Psoas muscle (tissue), 8 donors: Measurements from ENCODE around the gene ARHGEF12. TPM values are rescaled to one million over a fixed set of nuclear protein-coding genes. Genes with fewer than 3 reads are reported as not detected.

Experiments used
- ATAC-seq, 4 donors: fragments of 200-7000 bp; cut with Tn5 transposase; one replicate each; pipeline ENCODE4 v1.9.1; 2020; ENCODE audit warnings: moderate library complexity in 3 of 4, mild to moderate bottlenecking in 2 of 4
- DNase-seq, 2 donors: peaks; one replicate each; pipeline ENCODE4 v3.0.0-alpha.2; 2020
- H3K27ac ChIP-seq: fragments of 200-600 bp; one replicate; pipeline ENCODE4 v1.8.0; 2022
- H3K27me3 ChIP-seq, 3 donors: fragments of 200-600 bp in 1 of 3; one replicate each; pipeline versions ENCODE4 v1.6.1 to v1.8.0; 2013 to 2022; ENCODE audit warnings: low read length in 2 of 3, mild to moderate bottlenecking in 2 of 3, moderate library complexity in 1 of 3; ENCODE audit not compliant: insufficient read depth in 3 of 3
- H3K36me3 ChIP-seq, 2 donors: fragments of 200-600 bp in 1 of 2; one replicate each; pipeline versions ENCODE4 v1.6.1 to v1.8.0; 2013 to 2022; ENCODE audit warnings: low read depth in 1 of 2, mild to moderate bottlenecking in 1 of 2, moderate library complexity in 1 of 2; ENCODE audit not compliant: insufficient read depth in 1 of 2
- H3K4me1 ChIP-seq: fragments of 200-600 bp; one replicate; pipeline ENCODE4 v1.8.0; 2022
- H3K4me3 ChIP-seq: fragments of 200-600 bp; one replicate; pipeline ENCODE4 v1.8.0; 2022; ENCODE audit warnings: mild to moderate bottlenecking
- H3K9me3 ChIP-seq: fragments of 200-600 bp; one replicate; pipeline ENCODE4 v1.8.0; 2022
- WGBS, 3 donors: extraction: QIAGEN DNeasy Blood & Tissue Kit; methylation state at CpG; one replicate each; pipeline versions ENCODE4 v1.1.6 to v1.1.7; 2013; 5-methylcytosine and 5-hydroxymethylcytosine counted together
- intact Hi-C, 2 donors: fragments of 100-400 bp; cut with DNase I; formaldehyde crosslinking; loops; one replicate each; pipeline versions ENCODE4 v1.11.0 to v1.14.2; 2022
- polyA plus RNA-seq, 3 donors: library from polyadenylated mRNA; stranded (reverse); fragments of 200-250 nt; gene quantifications; one replicate each; pipeline ENCODE4 v1.2.3, GENCODE V29; 2013
- total RNA-seq, 4 donors: library from RNA; stranded (reverse); fragmentation: NEBNext Ultra II Directional in 2 of 4; extraction: Animal tissue kit (Norgen Biotek cat#: 25700) in 2 of 4; gene quantifications; one replicate each; pipeline versions ENCODE4 v1.2.1 to v1.2.4, GENCODE V29; 2021 to 2023
- TF ChIP-seq, protein P1 (sequence below): fragments of 200-600 bp; IDR thresholded peaks from one replicate; pipeline ENCODE4 v1.8.0; 2022; ENCODE audit warnings: antibody characterized with exemption
- donor health status: healthy with polysubstance abuse.
- donor health status: DM: no; HTN: no; CAD: no; lungs with moderate emphysema.
- donor health status: Bipolar disorder and iron deficiency.
- donor health status: healthy.
- donor health status: DM: yes; HTN: yes; CAD: no.
- donor health status: DM: no; HTN: no; CAD: no.
- donor health status: DM: no; HTN: no; CAD: no.
- donor health status: DM: yes; HTN: yes; CAD: no.

Gene ARHGEF12
- total and polyA plus RNA-seq, 7 donors: 14.8 to 102 (median 45.6) TPM

DNA sequence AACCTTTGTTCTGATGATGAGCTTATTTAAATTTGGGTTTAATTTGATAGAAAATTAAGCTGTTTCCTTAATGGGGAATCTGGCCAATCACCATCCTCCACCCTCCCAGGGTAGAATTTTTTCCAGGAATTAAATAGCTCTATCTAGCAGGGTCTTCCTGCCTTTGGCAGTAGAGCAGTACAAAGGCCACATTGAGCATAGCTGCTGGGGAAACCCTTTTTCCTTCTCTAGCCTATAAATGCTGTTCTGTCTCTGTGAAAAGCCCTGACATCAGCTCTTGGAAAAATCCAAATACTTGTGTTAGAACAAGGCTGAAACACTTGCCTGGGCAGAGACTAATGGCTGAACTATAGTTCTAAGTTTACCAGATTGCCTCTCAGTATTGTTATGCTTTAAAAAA is 55.1 kb downstream of the ARHGEF12 start:
- peaks cover 57% of the 10 kb centered on the region for H3K4me1 ChIP-seq
- TF ChIP-seq, protein P1, sequence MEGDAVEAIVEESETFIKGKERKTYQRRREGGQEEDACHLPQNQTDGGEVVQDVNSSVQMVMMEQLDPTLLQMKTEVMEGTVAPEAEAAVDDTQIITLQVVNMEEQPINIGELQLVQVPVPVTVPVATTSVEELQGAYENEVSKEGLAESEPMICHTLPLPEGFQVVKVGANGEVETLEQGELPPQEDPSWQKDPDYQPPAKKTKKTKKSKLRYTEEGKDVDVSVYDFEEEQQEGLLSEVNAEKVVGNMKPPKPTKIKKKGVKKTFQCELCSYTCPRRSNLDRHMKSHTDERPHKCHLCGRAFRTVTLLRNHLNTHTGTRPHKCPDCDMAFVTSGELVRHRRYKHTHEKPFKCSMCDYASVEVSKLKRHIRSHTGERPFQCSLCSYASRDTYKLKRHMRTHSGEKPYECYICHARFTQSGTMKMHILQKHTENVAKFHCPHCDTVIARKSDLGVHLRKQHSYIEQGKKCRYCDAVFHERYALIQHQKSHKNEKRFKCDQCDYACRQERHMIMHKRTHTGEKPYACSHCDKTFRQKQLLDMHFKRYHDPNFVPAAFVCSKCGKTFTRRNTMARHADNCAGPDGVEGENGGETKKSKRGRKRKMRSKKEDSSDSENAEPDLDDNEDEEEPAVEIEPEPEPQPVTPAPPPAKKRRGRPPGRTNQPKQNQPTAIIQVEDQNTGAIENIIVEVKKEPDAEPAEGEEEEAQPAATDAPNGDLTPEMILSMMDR: no peak
- ATAC-seq (peak in 3 of 4 donors; percentile 20 to 22 (median 21)), DNase-seq (no peak)
- no peaks in the 10 kb centered on the region for H3K9me3 ChIP-seq
- no peaks in the 10 kb centered on the region for H3K27me3 ChIP-seq
- peak overlapping the region; percentile 66 for H3K27ac ChIP-seq
- intact Hi-C loops: no loop called here
- no peaks in the 10 kb centered on the region for H3K36me3 ChIP-seq
- peak overlapping the region; percentile 32 for H3K4me3 ChIP-seq

DNA sequence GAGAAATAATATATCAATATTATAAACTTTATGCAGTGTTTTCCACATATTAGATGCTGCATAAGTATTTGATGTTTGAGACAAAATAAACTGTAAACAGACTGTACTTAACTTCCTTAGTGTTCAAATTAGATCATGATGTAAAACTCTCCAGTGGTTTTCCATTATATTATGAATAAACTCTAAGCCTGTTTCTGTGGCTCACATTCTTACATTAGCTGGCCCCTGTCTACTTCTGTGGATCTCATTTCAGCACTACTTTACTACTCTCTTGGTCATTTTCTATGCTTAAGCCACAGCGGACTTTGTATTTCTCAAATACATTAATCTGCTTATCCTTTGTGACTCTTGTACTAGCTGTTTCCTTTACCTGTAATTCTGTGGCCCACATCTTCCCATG is 55.6 kb downstream of the ARHGEF12 start:
- Histone ChIP-seq H3K4me3 (peak overlapping the region; percentile 32), H3K27me3 (no peaks in the 10 kb centered on the region), H3K9me3 (no peaks in the 10 kb centered on the region), H3K4me1 (peaks cover 56% of the 10 kb centered on the region), H3K36me3 (no peaks in the 10 kb centered on the region), H3K27ac (peak overlapping the region; percentile 66)
- ATAC-seq: peak in 3 of 4 donors; percentile 36 to 57 (median 45)
- DNase-seq: no peak
- 38 to 70% (median 51%) methylated on average over 1 of the region's 1 CpG for WGBS, 3 donors
- intact Hi-C loops: no loop called here
- TF ChIP-seq, protein P1: no peak

DNA sequence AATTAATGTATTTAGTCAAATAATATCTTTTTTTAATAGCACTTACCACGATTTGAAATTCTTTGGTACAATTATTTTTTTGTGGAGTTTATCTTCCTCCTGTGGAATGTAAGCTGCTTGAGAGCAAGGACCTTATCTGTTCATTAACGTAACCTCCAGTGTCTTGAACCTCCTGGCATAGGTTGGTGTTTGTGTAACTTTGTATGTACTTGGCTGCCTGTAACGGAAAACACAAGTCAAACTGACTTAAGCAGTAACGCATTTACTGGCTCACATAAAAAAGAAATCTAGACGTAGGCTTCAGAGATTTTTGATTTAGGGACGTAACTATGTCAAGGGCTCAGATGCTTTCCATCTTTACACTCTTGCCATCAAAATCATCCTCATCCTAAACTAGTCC is 56.1 kb downstream of the ARHGEF12 start:
- Histone ChIP-seq H3K4me1 (peaks cover 56% of the 10 kb centered on the region), H3K9me3 (no peaks in the 10 kb centered on the region), H3K36me3 (no peaks in the 10 kb centered on the region), H3K27me3 (no peaks in the 10 kb centered on the region), H3K27ac (peak overlapping the region; percentile 66), H3K4me3 (peak overlapping the region; percentile 32)
- TF ChIP-seq, protein P1: no peak
- intact Hi-C loops: no loop called here
- DNase-seq (no peak), ATAC-seq (peak; percentile 53 to 83 (median 65))
- WGBS, 3 donors: 17 to 31% (median 27%) methylated on average over 6 of the region's 6 CpGs

DNA sequence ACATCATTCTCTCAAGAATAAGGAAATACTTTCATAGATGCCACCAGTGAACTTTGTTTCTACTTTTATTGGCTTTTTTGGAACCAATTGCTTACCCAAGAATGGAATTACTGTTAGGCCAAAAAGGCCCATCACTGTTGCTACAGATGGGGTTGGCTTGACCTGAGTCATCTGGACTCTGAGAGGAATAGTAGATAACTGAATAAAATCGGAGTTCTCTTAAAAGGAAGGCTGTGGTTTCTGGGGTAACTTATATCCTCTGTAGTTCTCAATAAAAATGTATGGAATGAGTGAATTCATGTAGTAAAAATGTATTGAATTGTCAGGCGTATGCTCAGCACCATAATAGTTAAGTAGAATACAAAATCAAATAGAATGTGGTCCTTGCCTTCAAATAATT is 56.6 kb downstream of the ARHGEF12 start:
- intact Hi-C loops: no loop called here
- Histone ChIP-seq H3K9me3 (no peaks in the 10 kb centered on the region), H3K36me3 (no peaks in the 10 kb centered on the region), H3K27me3 (no peaks in the 10 kb centered on the region), H3K27ac (peak overlapping the region; percentile 66), H3K4me1 (peaks cover 54% of the 10 kb centered on the region), H3K4me3 (peak overlapping the region; percentile 32)
- TF ChIP-seq, protein P1: no peak
- WGBS, 3 donors: 83 to 95% (median 85%) methylated on average over 2 of the region's 2 CpGs
- ATAC-seq: peak in 1 of 4 donors; percentile 43
- DNase-seq: no peak

DNA sequence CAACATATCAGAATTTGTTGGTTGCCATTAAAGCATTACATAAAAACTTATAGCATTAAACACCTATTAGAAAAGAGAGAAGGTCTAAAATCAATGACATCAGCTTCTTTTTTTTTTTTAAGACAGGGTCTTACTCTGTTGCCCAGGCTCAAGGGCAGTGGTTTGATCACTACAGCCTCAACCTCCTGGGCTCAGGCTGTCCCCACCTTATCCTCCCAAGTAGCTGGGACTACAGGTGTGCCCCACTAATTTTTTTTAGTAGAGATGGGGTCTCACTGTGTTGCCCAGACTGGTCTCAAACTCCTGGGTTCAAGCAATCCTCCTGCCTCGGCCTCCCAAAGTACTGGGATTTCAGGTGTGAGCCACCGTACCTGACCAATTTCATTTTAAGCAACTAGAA is 57.9 kb downstream of the ARHGEF12 start:
- no peaks in the 10 kb centered on the region for H3K27me3 ChIP-seq
- intact Hi-C loops: no loop called here
- TF ChIP-seq, protein P1: no peak
- H3K4me1 ChIP-seq: peaks cover 58% of the 10 kb centered on the region
- H3K4me3 ChIP-seq: no peak overlapping the region
- no peaks in the 10 kb centered on the region for H3K9me3 ChIP-seq
- H3K36me3 ChIP-seq: no peaks in the 10 kb centered on the region
- 97 to 100% (median 98%) methylated on average over 2 of the region's 2 CpGs for WGBS, 3 donors
- ATAC-seq (no peak), DNase-seq (no peak)
- H3K27ac ChIP-seq: no peak overlapping the region
